ENCODE results near the gene DGKQ.
"Not testable (repeated sequence)": the region's sequence is repeated elsewhere in the genome, so short reads cannot be mapped to it uniquely, and the experiment has no call there.

Gene DGKQ

DNA sequence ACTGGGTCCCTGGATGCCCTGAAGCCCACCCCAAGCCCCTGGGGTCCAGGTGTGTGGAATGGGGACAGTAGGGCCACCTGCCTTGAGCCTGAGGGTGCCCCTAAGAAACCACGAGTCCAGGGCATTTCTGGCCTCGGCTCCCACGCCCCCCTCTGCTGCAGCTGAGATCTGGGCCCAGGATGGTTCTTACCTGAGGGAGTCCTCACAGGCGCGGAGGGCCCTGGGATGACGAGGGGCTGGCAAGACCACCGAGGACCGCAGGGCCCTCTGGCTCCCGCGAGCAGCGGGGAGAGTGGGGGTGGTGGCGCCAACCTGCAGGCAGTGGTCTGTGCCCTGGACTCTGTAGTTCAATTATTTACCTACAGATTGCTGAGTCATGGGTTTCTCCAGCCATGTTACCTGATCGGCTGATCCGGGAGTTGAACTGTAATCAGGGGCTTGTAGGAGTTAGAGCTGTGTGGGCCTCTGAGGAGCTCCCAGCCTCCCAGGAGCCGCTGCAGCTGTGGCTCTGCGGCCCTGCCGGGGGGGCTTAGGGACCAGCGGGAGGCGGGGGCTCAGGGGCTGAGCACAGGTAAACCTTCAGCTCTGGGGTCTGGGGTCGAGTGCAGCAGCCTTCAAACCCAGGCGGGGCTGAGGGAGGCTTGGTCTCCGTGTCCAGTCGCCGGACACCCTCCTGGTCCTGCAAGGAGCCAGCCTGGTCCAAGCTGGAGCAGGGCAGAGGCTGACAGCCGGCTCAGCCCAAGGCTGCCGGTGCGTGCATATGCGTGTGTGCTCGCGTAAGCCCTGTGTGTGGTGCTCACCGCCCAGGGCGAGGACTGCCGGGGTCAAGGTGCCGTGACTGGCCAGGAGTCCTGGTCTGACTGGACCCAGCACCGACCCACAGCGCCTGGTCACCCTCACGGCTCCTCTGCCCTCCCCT is 20.0 kb upstream of the DGKQ start, which contains the start of gene SLC26A1:
Gene SLC26A1 (minus strand): TSS at position 294 of the 919 bp plus-strand sequence. CDS start 1,701 bp downstream, outside the sequence.
- DNase-seq, result no peak

- no peak for DNase-seq
Observed at GRCh38 chr4:992297-993110, 19.1 kb upstream of the DGKQ start.

DNA sequence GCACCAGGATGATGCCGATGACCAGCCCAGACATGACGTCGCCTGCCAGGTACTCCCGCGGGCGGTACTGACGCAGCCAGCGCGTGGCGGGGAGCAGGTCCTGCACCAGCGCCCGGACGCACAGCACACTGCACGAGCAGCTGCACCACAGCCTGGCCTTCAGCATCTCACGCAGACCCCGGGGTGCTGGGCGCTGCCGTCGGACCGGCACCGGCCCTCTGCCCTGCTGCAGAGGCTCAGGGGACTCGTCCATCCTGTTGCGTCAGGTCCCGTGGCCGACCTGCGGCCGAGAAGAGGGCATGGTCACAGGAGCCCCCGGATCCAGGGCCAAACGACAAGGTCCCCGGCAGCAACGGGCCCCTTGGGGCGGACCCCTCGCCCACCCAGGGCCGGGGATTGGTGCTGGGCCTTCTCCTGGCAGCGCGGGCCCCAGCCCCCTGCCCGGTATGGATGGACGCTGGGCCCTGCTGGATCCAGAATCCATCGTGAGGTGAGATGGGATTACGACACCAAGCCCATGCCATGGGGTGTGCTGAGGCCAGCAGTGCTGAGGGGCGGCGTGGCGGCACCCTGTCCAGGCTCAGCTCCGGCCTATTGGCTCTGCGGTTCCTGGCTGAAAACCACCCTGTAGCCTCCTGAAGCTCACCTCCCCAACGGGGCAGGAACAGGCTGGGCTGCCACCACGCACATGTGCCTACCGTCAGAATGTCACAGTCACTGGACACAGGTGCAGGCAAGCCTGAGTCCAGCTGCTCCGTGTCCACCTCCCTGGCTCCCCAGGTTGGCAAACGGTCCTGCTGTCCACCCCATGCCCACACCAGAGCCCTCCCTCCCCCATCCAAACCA is 18.3 kb upstream of the DGKQ start:
- no peak for DNase-seq

DNA sequence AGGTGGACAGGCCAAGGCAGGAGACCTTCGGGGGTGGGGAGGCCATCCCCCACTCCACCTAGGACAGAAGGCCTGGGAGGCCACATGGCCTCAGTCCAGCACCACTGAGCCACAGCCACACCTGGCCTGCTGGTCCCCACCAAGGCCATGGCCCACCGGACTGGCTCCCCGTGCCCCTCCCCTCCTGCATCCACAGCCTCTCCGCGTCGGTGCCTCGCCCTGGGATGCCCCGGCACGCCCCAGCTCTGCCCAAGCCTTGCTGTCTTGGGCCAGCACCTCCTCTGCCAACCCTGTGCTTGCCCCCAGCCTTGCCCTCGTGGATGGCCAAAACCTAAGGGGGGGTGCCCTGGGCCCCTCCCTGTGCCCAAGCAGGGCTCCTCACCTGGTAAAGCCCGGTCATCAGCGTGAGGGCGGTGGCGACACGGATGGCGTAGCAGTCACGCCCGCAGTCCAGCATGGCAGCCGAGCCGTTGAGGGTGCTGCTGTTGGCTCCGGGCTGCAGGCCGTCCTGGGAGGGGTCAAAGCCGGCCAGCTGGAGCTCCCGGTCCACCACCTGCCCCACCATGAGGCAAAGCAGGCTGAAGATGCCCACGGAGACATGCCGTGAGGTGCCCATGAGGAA is 17.5 kb upstream of the DGKQ start:
- DNase-seq, result no peak

GRCh38 chr4:989722-990471 is 16.5 kb upstream of the DGKQ start:
- DNase-seq, result no peak

DNA sequence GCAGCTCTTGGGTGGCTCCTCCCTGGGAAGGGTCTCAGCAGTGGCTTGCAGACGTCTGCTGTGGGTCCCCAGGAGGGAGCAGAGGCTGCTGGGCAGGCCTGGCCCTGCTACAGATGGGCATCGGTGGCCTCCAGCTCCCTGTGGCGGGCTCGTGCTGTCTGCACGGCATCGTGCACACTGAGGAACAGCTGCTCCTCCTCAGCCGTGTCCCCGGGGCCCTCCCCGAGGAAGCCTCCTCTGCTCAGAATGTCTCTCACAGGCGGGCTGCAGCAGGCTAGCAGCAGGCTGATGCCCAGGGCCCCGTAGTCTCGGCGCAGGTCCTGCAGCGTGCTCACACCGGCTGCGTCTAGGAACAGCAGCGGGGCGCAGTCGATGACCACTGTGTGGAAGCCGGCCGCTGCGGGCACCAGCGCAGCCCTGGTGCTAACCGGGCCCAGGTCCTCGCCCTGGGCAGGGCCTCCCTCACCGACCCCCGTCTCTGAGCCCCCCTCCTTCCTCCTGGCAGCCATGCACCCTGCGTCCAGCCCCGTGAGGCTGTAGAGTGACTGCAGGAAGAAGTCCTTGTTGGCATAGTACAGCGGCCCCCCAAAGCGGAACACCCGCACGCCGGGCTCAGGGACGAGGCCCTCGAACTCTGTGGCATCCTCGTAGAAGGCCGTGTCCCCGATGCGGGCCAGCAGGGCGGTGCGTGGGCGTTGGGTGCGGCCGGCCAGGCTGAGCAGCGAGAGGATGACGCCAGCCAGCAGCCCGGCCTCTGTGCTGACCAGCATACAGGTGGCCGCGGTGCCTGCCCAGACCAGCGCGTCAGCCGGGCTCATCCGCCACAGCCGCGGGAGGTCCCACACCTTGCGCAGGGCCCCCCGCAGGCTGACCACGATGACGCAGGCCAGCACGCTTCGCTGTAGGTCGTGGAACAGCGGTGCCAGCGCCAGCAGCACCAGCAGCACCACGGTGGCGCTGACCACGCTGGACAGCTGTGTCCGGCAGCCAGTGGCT is 15.7 kb upstream of the DGKQ start:
- DNase-seq, result no peak

GRCh38 chr4:987624-988513 is 14.5 kb upstream of the DGKQ start:
- no peak for DNase-seq

DNA sequence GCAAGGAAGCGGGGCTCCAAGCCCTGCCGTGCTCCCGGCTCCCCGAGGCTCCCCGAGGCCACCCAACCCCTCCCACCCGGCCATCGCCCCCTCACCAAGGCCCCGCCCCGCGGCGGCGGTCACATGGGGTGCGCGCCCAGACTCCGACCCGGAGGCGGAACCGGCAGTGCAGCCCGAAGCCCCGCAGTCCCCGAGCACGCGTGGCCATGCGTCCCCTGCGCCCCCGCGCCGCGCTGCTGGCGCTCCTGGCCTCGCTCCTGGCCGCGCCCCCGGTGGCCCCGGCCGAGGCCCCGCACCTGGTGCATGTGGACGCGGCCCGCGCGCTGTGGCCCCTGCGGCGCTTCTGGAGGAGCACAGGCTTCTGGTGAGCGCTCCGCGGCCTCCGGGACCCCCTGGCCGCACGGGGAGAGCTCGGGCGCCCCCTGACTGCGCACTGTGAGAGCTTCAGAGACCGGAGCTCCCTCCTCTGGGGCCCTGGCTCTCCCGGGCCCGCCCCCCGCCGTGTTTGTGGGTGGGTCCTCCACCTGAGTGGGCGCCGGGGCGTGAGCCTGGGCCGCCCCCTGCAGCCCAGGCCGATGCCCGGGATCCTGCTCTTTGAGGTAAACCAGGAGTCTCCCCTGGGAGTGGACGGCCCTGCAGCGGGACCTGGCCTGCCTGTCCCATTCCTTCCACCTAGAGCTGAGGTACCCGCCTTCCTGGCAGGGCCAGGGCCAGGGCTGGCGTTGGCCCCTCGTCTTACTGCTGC is 13.7 kb upstream of the DGKQ start, which contains the start of gene IDUA:
Gene IDUA (plus strand): TSS at position 166 of the 745 bp plus-strand sequence. CDS start 41 bp downstream, at position 207.
- peak; percentile 36 for DNase-seq

DNA sequence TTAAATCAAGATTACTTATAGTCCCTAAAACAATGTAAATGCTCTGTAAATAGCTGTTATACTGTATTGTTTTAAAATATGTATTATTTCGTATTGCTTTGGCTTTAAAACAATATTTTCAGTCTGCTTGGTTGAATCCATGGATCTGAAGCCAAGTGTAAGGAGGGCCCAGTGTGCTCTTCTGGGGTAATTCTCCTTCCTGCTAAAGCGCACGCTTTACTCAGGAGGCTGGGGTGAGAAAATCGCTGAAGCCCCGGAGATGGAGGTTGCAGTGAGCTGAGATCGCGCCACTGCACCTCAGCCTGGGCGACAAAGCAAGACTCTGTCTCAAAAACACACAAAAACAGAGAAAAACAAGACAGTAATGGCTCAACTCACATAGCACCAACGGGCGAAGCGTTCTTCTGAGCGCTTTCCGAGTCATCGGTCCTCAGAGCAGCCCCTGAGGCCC is 13.1 kb upstream of the DGKQ start:
- no peak for DNase-seq

DNA sequence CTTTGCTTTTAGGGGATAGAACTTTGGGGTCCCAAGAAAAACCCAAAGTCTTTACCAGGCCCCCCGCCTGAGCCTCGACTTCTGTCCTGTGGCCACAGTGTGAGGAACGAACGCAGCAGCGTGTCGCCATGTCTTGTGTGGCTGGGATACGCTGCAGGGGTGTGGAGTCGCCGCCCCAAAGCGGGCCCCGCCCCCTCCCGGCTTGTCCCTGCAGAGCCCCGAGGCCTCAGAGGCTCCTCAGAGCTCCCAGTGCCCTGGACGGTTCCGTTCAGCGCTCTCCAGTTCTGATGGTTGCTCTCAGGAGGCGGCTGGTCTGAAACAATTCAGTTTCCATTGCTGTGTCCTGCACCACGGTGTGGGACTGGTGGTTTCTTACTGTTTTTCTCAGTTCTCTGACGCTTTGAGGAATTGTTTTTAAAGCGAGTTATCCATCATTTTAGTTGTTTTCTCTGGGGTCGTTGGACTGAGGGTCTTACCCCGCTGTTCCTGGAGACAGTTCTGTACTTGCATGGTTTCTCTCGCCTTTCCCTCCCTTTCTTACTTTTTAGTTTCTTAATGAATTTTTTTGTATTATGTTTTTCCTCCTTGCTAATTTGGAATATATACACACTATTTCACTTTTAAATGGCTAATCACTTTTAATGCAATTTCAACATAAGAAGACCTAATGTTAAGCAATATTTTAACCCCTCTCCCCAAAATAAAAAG is 11.9 kb upstream of the DGKQ start:
- no peak for DNase-seq

DNA sequence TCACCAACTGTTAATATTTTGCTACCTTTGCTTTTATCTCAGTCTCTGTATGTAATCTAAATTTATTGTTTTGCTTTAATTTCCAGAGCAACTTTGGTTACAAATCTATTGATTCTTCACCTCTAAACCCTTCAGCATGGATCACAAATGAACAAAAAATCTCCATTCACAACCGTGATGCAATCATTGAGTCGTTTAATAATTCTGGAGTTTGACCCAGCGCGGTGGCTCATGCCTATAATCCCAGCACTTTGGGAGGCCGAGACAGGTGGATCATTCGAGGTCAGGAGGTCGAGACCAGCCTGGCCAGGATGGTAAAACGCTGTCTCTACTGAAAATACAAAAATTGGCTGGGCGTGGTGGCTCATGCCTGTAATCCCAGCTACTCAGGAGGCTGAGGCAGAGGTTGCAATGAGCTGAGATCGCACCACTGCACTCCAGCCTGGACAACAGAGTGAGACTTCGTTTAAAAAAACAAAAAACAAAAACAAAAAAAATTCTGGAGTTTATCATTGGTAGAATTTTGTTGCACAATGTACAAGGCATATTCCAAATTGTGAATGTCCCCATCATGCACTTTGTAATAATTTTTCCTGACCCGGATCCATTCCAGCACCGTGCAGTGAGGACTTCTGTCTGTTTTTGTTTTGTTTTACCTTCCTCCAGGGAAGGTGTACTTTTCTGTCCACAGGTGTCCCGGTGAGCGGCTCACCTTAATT is 11.1 kb upstream of the DGKQ start:
- no peak for DNase-seq

- no peak for DNase-seq
Observed at GRCh38 chr4:982814-983213, 9.4 kb upstream of the DGKQ start.

- no peak for DNase-seq
Observed at GRCh38 chr4:982291-982690, 8.9 kb upstream of the DGKQ start.

DNA sequence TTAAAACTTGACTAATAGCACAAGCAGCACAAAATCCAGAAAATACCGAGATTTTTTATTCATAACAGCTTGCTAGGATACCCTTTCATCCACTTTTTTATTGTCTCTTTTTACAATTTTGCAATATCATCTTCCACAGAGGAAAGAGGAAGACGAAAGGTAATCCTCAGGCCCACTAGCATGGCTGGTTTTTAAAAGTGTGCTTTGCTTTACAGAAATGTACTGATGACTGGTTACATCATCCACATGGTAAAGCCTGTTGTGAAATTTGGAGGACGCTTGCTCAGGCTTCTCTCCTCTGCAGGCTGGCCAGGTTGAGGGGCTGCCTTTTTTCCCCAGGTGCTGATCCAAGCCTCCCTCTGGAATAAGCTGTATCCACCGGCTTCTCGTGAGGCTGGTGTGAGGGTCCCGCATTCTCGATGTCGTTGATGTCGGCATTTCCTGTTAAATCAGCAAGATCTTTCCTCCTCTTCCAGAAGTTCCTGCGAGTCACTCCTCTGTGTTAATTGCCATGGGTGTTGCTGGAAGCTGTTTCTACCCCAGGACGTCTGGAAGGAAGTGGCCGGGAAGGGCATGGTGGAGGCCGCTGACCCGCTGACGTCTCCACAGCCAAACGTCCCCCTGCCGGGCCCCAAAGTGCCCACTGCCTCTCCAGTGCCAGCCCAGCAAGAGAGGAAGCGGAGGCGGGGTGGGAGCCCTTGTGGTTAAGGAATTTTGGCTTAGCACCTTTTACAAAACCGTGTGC is 5.8 kb upstream of the DGKQ start:
- no peak for DNase-seq

GRCh38 chr4:976016-976415 is 2.6 kb upstream of the DGKQ start:
- DNase-seq, result not testable (repeated sequence)

DNA sequence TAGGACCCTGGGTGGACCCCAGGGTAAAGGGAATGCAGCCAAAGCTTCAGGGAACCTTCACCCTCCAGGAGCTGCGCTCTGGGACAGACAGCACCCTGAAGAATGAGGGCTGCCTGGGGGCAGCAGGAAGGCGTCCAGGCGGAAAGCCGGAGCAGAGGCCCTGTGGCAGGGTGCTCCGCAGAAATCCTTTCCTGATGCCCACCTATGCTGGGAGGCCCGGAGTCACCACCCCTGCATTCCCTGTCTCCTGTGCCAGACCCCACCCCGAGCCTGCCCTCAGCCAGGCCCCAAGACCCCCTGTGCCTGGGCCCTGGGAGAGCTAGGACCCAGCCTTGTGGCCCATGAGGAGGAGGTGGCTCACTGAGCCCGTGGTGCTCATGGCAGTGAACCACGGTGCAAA is 1.3 kb upstream of the DGKQ start:
- no peak for DNase-seq
